ENCODE data around the gene ELFN2.

ELFN2 gene

GRCh38 chr22:37397226-37397625, 30.1 kb downstream of the ELFN2 start:
- H3K36me3 ChIP-seq (ENCODE audit: control insufficient read depth, insufficient read depth, low read length), result no peaks in the 10 kb centered on the region

GRCh38 chr22:37396488-37397084, 30.7 kb downstream of the ELFN2 start:
- H3K9ac ChIP-seq, result no peak overlapping the region
- no peaks in the 10 kb centered on the region for H3K9me3 ChIP-seq (ENCODE audit: control insufficient read depth, low read length)
- H3K4me3 ChIP-seq (ENCODE audit: low read depth, low read length), result no peak overlapping the region
- H2AFZ ChIP-seq, result no peak overlapping the region
- H3K4me1 ChIP-seq, result no peaks in the 10 kb centered on the region
- H3K36me3 ChIP-seq (ENCODE audit: control insufficient read depth, insufficient read depth, low read length), result no peaks in the 10 kb centered on the region
- TF ChIP-seq CTCF (IDR thresholded peaks at IDR 0.05), result no peak
- no peak overlapping the region for H3K4me2 ChIP-seq (ENCODE audit: low read length)
- H3K79me2 ChIP-seq, result no peaks in the 10 kb centered on the region
- H3K27me3 ChIP-seq (ENCODE audit: control insufficient read depth, insufficient read depth, low read length), result no peaks in the 10 kb centered on the region
- no peak overlapping the region for H3K27ac ChIP-seq

More at GRCh38 chr22:37397226-37397625, 30.1 kb downstream of the ELFN2 start:
- no peak for TF ChIP-seq CTCF (IDR thresholded peaks at IDR 0.05)
- Histone ChIP-seq H3K4me1 (no peaks in the 10 kb centered on the region), H3K4me3 (ENCODE audit: low read depth, low read length) (no peak overlapping the region), H3K79me2 (no peaks in the 10 kb centered on the region), H3K9ac (no peak overlapping the region), H3K4me2 (ENCODE audit: low read length) (no peak overlapping the region), H3K9me3 (ENCODE audit: control insufficient read depth, low read length) (no peaks in the 10 kb centered on the region), H3K27ac (no peak overlapping the region), H3K27me3 (ENCODE audit: control insufficient read depth, insufficient read depth, low read length) (no peaks in the 10 kb centered on the region), H2AFZ (no peak overlapping the region)

GRCh38 chr22:37394341-37394740, 32.9 kb downstream of the ELFN2 start:
- Histone ChIP-seq H3K27ac (no peak overlapping the region), H3K4me1 (no peaks in the 10 kb centered on the region), H3K9ac (no peak overlapping the region), H3K9me3 (ENCODE audit: control insufficient read depth, low read length) (no peaks in the 10 kb centered on the region), H3K4me3 (ENCODE audit: low read depth, low read length) (no peak overlapping the region), H2AFZ (no peak overlapping the region), H3K27me3 (ENCODE audit: control insufficient read depth, insufficient read depth, low read length) (no peaks in the 10 kb centered on the region), H3K4me2 (ENCODE audit: low read length) (no peak overlapping the region), H3K36me3 (ENCODE audit: control insufficient read depth, insufficient read depth, low read length) (no peaks in the 10 kb centered on the region), H3K79me2 (no peaks in the 10 kb centered on the region)
- TF ChIP-seq CTCF (IDR thresholded peaks at IDR 0.05), result no peak

- H3K27me3 ChIP-seq (ENCODE audit: control insufficient read depth, insufficient read depth, low read length), result no peaks in the 10 kb centered on the region
Observed at GRCh38 chr22:37393746-37394145, 33.5 kb downstream of the ELFN2 start.

More at GRCh38 chr22:37393746-37394145, 33.5 kb downstream of the ELFN2 start:
- no peaks in the 10 kb centered on the region for H3K79me2 ChIP-seq
- no peak overlapping the region for H3K27ac ChIP-seq
- no peak overlapping the region for H2AFZ ChIP-seq
- H3K4me1 ChIP-seq, result no peaks in the 10 kb centered on the region
- no peaks in the 10 kb centered on the region for H3K9me3 ChIP-seq (ENCODE audit: control insufficient read depth, low read length)
- H3K36me3 ChIP-seq (ENCODE audit: control insufficient read depth, insufficient read depth, low read length), result no peaks in the 10 kb centered on the region
- no peak overlapping the region for H3K9ac ChIP-seq
- no peak for TF ChIP-seq CTCF (IDR thresholded peaks at IDR 0.05)
- no peak overlapping the region for H3K4me2 ChIP-seq (ENCODE audit: low read length)
- no peak overlapping the region for H3K4me3 ChIP-seq (ENCODE audit: low read depth, low read length)

Measured in parathyroid adenoma (tissue), 2 donors.